Measurements from ENCODE around the gene URM1. TPM values are rescaled to one million over a fixed set of nuclear protein-coding genes. Genes with fewer than 3 reads are reported as not detected.
"Not testable (repeated sequence)": the region's sequence is repeated elsewhere in the genome, so short reads cannot be mapped to it uniquely, and the experiment has no call there.

Gene URM1
- total RNA-seq, 1 experiment from 2014 or later: 84.8 TPM

GRCh38 chr9:128335161-128335560, 36.0 kb upstream of the URM1 start:
- ChIA-PET POLR2A (ENCODE audit: low non-redundant PET) (no interaction called here), CTCF (no interaction called here)
- no peak overlapping the region for H3K4me3 ChIP-seq (ENCODE audit: low read depth, low read length, poor library complexity, severe bottlenecking)
- intact Hi-C loops (cut with micrococcal nuclease; ENCODE audit: unreplicated experiment): no loop called here
- no peak for TF ChIP-seq EZH2 (IDR thresholded peaks at IDR 0.05; ENCODE audit: borderline replicate concordance, low read depth, low read length, poor library complexity, severe bottlenecking)
- TF ChIP-seq CTCF (conservative IDR thresholded peaks at IDR 0.05; ENCODE audit: low read depth, low read length): no peak
- H3K27ac ChIP-seq (ENCODE audit: low read depth, low read length, poor library complexity, severe bottlenecking): no peak overlapping the region
- H3K27me3 ChIP-seq (replicated peaks; ENCODE audit: insufficient read depth, low read depth, low read length, poor library complexity): no peaks in the 10 kb centered on the region
- no peaks in the 10 kb centered on the region for H3K9me3 ChIP-seq (ENCODE audit: low read depth, low read length, poor library complexity, severe bottlenecking)
- no peaks in the 10 kb centered on the region for H3K4me1 ChIP-seq (ENCODE audit: insufficient read depth, low read length, poor library complexity, severe bottlenecking)
- no peak for DNase-seq (ENCODE audit: low spot score)
- peaks cover 5% of the 10 kb centered on the region for H3K36me3 ChIP-seq (ENCODE audit: insufficient read depth, low read length, poor library complexity, severe bottlenecking)
- no TSS peak for BruUV-seq (replicated peaks)

GRCh38 chr9:128335914-128336313, 35.3 kb upstream of the URM1 start:
- ChIA-PET POLR2A (ENCODE audit: low non-redundant PET) (no interaction called here), CTCF (no interaction called here)
- no peaks in the 10 kb centered on the region for H3K27me3 ChIP-seq (replicated peaks; ENCODE audit: insufficient read depth, low read depth, low read length, poor library complexity)
- H3K27ac ChIP-seq (ENCODE audit: low read depth, low read length, poor library complexity, severe bottlenecking): no peak overlapping the region
- no peaks in the 10 kb centered on the region for H3K9me3 ChIP-seq (ENCODE audit: low read depth, low read length, poor library complexity, severe bottlenecking)
- peaks cover under 1% of the 10 kb centered on the region for H3K4me1 ChIP-seq (ENCODE audit: insufficient read depth, low read length, poor library complexity, severe bottlenecking)
- H3K4me3 ChIP-seq (ENCODE audit: low read depth, low read length, poor library complexity, severe bottlenecking): no peak overlapping the region
- intact Hi-C loops (cut with micrococcal nuclease; ENCODE audit: unreplicated experiment): no loop called here
- DNase-seq (ENCODE audit: low spot score): no peak
- TF ChIP-seq CTCF (conservative IDR thresholded peaks at IDR 0.05; ENCODE audit: low read depth, low read length): no peak
- no peak for TF ChIP-seq EZH2 (IDR thresholded peaks at IDR 0.05; ENCODE audit: borderline replicate concordance, low read depth, low read length, poor library complexity, severe bottlenecking)
- BruUV-seq (replicated peaks): no TSS peak
- peaks cover 5% of the 10 kb centered on the region for H3K36me3 ChIP-seq (ENCODE audit: insufficient read depth, low read length, poor library complexity, severe bottlenecking)

GRCh38 chr9:128337936-128338335, 33.2 kb upstream of the URM1 start:
- no peak for DNase-seq (ENCODE audit: low spot score)
- intact Hi-C loops (cut with micrococcal nuclease; ENCODE audit: unreplicated experiment): no loop called here
- H3K27me3 ChIP-seq (replicated peaks; ENCODE audit: insufficient read depth, low read depth, low read length, poor library complexity): no peaks in the 10 kb centered on the region
- H3K36me3 ChIP-seq (ENCODE audit: insufficient read depth, low read length, poor library complexity, severe bottlenecking): peaks cover under 1% of the 10 kb centered on the region
- H3K27ac ChIP-seq (ENCODE audit: low read depth, low read length, poor library complexity, severe bottlenecking): no peak overlapping the region
- POLR2A ChIA-PET (ENCODE audit: low non-redundant PET): no interaction called here
- TF ChIP-seq EZH2 (IDR thresholded peaks at IDR 0.05; ENCODE audit: borderline replicate concordance, low read depth, low read length, poor library complexity, severe bottlenecking) (no peak), CTCF (conservative IDR thresholded peaks at IDR 0.05; ENCODE audit: low read depth, low read length) (no peak)
- H3K9me3 ChIP-seq (ENCODE audit: low read depth, low read length, poor library complexity, severe bottlenecking): no peaks in the 10 kb centered on the region
- no TSS peak for BruUV-seq (replicated peaks)
- CTCF ChIA-PET: no interaction called here
- no peak overlapping the region for H3K4me3 ChIP-seq (ENCODE audit: low read depth, low read length, poor library complexity, severe bottlenecking)
- H3K4me1 ChIP-seq (ENCODE audit: insufficient read depth, low read length, poor library complexity, severe bottlenecking): peaks cover 5% of the 10 kb centered on the region

GRCh38 chr9:128338852-128339614, 32.1 kb upstream of the URM1 start:
- DNase-seq (ENCODE audit: low spot score); POLR2A ChIA-PET (ENCODE audit: low non-redundant PET); H3K36me3 ChIP-seq (ENCODE audit: insufficient read depth, low read length, poor library complexity, severe bottlenecking); BruUV-seq (replicated peaks); H3K27me3 ChIP-seq (replicated peaks; ENCODE audit: insufficient read depth, low read depth, low read length, poor library complexity); intact Hi-C loops (cut with micrococcal nuclease; ENCODE audit: unreplicated experiment); H3K4me1 ChIP-seq (ENCODE audit: insufficient read depth, low read length, poor library complexity, severe bottlenecking); H3K4me3 ChIP-seq (ENCODE audit: low read depth, low read length, poor library complexity, severe bottlenecking); H3K9me3 ChIP-seq (ENCODE audit: low read depth, low read length, poor library complexity, severe bottlenecking); H3K27ac ChIP-seq (ENCODE audit: low read depth, low read length, poor library complexity, severe bottlenecking): not testable (repeated sequence)
- CTCF ChIA-PET: interaction anchor here (0.6 kb wide), 1 partner anchor 179 kb away, joined by 3 read pairs; no protein-coding TSS in a partner anchor

All from A673 (cell line).